HG02885 (cell line): Measurements from ENCODE around the gene KPNB1.

ENCODE experiments used
- ATAC-seq: cut with Tn5 transposase; IDR thresholded peaks from one replicate; pipeline ENCODE4 v1.9.1; 2021; ENCODE audit warnings: mild to moderate bottlenecking; ENCODE audit not compliant: unreplicated experiment, poor library complexity

The KPNB1 gene

DNA sequence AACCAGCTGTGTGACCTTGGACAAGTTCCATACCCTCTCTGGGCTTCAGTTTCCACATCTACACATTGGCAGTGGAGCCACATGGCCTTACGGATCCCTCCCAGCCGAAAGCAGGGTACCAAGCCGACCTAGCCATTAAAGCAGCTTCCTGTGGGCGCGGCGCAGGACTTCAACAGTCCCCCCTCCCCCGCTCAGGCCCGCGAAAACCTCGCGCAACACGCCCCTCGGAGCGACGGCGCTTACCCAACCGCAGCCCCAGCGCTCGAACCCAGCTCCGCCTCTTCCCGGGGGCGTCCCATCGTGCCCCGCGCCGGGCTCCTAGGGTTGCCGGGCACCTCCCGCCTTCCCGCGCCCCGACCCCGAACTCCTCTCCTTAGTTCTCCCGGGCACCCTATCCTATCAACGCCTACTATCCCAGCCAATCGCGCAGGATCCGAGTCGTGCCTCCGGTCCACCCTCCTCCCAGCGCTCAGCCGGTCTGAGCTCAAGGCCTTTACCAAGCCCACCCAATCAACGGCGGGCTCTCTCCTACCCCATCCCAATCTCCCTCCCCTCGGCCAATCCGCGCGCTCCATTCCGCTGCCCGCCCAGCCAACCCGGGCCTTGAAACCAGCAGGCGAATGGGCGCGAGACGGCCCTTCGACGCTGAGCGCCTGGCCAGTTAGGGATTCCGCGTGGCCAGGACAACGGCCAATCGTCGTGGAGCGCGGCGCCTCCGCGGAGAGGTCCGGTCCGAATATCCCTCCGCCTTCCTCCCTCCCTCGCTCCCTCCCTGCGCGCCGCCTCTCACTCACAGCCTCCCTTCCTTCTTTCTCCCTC, at the start of gene KPNB1:
Gene KPNB1, plus strand, starts transcription at position 767 of the 819 bp plus-strand sequence. CDS start 326 bp downstream, outside the sequence.
- peak; percentile 81 for ATAC-seq

DNA sequence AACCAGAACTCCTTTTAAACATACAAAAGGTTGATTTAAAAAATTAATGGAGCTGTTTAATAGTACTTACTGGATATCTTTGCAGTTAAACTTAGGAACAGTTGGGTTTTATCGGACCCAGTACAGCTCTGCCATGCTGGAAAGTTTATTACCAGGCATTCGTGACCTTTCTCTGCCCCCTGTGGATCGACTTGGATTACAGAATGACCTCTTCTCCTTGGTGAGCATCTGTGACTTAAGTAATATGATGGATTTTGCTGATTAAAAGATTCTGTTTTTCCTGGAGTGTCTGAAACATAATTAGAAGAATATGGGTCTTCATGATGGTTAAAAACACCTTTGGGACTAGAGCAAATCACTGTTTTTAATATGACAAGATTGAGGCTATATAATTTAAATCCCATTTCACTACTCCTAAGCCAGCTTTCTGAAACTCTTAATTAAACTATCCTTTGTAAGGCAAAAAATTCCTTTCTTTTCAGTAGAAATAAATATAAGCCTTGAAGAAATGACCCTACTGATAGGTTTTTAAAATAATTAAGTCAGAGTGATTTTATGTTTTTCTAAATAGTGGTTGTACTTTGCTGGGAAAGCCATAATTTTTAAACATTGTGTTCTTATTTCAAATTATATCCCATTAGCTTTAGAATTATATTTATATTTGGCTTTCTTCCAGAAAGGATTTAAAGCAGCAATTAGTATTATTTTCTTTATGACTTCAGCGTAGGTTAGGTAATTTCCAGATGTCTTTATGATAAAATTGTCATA, 45.7 kb upstream of the KPNB1 start:
- no peak for ATAC-seq

DNA sequence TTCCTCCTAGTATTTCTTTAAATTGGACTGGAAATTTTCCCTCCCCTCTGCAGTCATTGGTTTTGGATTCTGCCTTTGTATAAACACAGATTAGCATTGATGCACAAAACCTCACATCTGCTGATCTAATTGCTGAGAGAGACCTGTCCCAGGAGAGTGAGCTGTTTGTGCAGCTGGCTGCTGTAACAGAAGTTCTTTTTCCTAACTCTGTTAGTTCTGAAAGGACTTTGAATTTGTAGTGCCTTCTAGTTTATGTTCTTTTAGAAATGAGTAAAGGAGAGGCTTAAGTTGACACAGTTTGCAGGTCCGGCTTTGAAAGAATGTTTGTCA, 45.2 kb upstream of the KPNB1 start:
- ATAC-seq: no peak

DNA sequence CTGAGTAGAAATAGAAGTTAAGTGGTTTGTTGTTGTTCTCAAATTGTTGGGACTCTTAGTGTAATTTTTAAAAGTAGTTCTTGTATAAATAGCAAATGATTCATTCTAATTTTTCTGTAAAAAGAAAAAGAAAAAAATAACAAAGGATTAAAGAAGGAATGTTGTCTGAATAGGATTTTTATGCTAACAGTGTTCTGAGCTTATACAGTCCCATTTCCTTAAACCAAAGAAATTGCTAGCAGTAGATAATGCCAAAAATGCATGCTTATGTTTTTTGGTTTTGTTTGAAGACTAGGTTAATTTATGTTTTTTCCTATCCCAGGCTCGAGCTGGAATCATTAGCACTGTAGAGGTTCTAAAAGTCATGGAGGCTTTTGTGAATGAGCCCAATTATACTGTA, 44.7 kb upstream of the KPNB1 start:
- ATAC-seq: no peak

- no peak for ATAC-seq
Measured at GRCh38 chr17:47607481-47607880, 42.2 kb upstream of the KPNB1 start.

DNA sequence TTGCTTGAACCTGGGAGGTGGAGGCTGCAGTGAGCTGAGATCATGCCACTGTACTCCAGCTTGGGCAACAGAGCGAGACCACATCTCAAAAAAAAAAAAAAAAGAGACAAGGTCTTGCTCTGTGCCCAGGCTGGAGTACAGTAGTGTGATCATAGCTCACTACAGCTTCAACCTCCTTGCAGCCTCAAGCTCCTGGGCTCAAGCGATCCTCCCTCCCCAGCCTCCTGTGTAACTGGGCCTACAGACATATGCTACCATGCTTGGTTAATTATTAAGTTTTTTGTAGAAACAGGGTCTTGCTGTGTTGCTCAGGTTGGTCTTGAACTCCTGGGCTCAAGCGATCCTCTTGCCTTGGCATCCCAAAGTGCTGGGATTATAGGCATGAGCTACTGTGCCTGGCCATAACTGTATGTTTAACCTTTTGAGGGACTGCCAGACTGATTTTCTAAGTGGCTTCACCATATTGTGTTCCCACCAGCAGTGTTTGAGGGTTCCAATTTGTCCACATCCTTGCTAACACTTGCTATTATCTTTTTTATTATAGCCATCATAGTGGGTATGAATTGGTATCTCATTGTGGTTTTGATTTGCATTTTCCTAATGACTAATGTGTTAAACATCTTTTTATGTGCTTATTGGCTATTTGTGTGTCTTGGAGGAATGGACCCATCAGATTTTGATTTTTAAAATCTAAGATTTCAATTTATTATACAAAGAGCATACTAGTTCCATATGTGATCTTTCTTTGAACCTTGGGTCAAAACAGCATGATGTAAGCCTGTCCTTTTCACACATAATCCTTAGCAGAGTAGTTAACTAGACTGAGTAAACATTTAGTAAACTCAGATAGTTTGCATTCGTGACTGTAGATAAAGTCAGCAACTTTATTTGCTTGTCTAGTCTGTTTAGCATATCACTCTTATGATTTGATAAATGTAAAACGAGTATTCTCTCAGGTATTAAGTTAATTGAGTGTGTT, 38.1 kb upstream of the KPNB1 start:
- no peak for ATAC-seq

- ATAC-seq: no peak
Measured at GRCh38 chr17:47615766-47616424, 33.8 kb upstream of the KPNB1 start.

DNA sequence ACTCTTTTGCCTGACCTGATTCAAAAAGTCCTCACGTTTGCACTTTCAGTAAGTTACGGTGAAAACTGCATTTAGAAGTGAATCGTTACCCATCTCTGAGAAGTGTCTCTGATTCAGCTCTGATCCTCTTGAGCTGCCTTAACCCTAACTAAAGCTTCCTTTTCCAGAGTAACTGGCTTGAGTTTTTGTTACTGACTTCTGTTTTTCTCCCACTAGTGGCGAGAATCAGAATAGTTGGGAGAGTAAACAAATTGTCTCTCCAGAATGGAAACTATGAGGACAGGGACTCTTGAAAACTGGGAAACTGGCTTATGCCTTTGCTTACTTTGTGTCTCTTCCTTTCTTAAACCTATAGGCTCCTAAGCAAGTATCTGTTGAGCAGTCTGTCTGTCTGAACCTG, 31.3 kb upstream of the KPNB1 start:
- ATAC-seq: no peak

DNA sequence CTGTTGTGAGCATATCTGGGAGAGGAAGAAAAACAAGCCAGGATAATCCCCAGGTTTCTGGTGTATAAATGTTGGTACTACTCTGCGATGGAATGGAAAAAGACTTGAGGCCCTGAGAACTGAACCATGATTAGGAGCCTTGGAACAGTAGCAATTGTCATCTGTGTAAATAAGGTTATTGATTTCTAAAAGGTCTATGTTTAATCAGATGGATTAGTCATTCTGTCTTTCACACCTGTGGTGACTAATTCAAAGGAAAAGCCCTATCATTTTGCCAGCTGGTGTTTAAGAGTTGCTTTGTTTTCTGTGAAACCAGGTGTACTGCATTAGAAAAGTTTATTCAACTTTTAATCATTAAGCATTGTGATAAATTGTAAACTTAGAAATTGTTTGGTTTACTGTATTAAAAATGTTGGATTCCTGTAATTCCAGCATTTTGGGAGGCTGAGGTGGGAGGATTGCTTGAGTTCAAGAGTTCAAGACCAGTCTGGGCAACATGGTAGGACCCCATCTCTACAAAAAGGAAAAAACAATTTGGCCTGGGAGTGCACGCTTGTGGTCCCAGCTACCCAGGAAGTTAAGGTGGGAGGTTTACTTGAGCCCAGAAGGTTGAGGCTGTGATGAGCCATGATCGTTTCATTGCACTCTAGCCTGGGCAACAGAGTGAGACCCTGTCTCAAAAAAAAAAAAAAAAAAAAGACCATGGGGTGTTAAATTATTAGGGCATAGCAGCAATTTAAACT, 29.0 kb upstream of the KPNB1 start:
- ATAC-seq: no peak

DNA sequence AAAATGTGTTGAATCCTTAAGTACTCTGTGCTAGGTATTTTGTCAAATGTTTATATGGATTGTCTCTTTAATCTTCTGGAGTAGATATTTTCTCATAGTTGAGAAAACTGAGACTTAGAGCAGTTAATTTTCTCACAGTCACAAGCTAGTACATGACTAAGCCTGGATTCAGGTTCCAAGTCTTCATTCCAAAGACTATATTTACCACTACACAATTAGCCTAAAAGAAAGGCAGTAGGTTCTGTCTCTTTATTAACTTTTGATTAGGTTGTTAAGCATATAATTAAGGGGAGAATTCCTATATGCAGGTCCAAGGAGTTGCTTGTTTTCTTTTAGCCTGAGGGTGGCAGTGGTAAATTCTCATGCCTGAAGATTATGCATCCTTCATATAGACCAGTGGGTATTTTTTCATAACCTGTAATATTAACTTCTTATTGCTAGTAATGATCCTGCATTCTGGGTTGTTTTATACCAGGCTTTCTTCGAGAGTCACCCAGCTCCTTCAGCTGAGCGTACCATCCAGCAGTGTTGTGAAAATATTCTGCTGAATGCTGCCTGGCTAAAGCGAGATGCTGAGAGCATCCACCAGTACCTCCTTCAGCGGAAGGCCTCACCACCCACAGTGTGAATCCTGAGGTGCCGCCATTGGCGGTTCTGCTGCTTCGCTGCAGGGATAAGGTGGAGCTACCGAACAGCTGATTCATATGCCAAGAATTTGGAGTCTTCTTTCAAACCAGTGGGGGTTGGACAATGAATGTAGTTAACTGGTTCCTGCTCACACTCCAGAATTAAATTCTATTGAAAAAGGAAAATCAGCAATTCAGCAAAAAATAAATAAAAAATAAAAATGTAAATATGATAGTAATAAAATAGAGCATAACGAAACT, 28.2 kb upstream of the KPNB1 start:
- no peak for ATAC-seq

DNA sequence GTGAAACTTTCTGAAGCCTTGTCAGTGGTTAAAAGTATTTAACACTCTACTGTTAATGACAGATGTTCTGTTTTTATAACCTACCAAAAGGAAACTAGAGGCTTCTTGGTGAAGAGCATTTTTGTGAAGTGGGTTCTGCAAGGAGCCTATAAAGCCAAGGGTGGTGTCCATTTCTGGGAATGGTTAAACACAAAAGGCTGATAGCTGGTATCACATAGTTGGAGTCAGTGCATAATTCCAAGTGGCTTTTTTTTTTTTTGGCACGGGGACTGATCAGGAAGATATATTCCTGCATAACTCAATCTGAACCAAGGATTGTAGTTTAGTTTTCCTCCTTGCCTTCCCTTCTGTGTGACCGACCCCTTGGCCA, 27.6 kb upstream of the KPNB1 start:
- no peak for ATAC-seq

DNA sequence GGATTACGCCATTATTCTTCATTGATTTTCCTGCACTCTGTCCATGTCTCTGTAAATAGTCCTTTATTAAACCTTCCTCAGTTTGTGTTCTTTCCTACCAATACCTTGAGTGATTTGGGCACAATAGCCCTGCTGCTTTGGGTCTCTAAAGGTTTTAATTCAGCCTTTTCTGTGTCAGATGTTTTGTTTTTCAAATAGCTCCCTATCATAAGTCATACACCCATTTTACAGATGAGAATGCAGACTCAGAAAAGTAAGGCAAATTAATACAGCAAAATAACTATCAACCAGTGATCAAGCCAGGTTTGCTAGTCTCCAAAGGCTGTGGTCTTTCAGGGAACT, 25.0 kb upstream of the KPNB1 start:
- ATAC-seq: no peak

DNA sequence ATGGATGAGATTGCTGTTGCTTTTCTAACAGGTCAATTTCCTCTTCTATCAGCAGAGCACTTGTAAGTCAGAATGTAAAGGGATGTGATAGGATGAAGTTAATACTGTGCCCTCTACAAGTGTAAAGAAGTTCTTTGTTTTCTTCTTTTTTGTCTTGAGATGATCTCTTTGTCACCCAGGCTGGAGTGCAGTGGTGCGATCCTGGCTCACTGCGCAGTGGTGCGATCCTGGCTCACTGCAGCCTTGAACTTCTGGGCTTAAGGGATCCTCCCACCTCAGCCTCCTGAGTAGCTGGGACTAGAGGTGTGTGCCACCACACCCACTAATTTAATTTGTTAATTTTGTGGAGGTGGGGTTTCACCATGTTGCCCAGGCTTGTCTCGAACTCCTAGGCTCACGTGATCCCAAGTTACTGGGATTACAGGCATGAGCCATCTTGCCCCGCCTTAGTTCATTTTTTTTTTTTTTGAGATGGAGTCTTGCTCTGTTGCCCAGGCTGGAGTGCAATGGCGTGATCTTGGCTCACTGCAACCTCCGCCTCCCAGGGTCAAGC, 21.6 kb upstream of the KPNB1 start:
- ATAC-seq: no peak

DNA sequence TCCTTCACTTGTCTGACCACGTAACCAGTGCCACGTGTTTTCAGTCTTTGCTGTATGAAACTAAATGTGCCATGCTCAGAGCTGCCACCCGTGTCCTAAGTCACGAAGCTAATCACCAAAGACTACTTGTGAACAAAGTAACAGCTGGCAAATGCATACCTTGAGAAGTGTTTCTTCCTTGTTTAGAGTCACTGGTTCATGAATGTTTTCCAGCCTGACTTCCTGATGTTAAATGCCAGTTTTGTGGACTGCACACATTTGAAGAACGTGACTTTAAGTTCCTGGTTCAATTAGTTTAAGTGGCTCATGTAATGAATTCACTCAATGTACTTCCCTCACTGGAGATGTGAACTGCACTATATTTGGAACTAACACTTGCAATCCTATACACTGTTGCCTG, 19.9 kb upstream of the KPNB1 start:
- no peak for ATAC-seq

- no peak for ATAC-seq
Measured at GRCh38 chr17:47630614-47631013, 19.1 kb upstream of the KPNB1 start.

DNA sequence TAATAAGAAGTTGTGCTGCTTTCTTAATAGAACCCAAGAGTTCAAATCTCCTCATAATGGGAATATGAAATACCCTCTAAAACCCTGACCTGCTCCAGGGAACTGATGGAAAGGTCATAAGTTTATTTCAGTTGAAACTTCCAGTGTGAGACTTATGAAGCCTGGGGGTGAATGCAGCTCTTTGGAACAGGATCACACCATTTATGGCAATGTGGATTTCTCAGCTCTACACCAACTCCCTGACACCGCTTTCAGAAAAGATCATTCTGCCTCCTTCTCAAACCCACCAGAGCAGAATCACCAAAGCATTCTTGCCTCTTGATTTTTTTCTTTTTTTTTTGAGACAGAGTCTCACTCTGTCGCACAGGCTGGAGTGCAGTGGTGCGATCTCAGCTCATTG, 16.7 kb upstream of the KPNB1 start:
- ATAC-seq: no peak

DNA sequence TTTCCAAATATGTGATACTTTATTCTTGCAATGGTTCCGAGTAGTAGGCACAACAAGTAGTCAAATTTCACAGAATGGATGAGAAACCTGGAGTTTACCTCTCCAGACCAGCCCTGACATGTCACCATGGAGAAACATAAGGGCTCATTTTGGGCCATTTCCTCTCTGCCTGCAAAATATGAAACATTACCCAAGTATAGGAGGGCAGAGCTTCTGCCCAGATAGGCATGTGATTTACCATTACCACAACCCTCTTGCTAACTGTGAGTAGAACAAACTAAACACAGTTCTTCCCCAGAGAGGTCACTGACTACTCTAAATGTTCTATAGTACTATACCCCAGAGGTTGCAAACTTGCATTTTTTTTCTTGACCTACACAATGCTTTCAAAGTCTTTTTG, 15.7 kb upstream of the KPNB1 start:
- ATAC-seq: no peak

- ATAC-seq: no peak
Measured at GRCh38 chr17:47634870-47635269, 14.8 kb upstream of the KPNB1 start.
